ENCODE data around the gene RGS19. TPM values are rescaled to one million over a fixed set of nuclear protein-coding genes. Genes with fewer than 3 reads are reported as not detected.

RGS19 gene
- total and polyA plus RNA-seq, 2 of the 8 experiments (the other 6 are each of a cell fraction or from before 2014, with no cell fraction given) = 12.7 to 16.8 TPM

- TF ChIP-seq CHD7 (IDR thresholded peaks at IDR 0.05; ENCODE audit: insufficient replicate concordance, low read length) = no peak
- no peak for TF ChIP-seq CBX8 (IDR thresholded peaks at IDR 0.05; ENCODE audit: borderline replicate concordance, low read depth, low read length)
- TF ChIP-seq GABPA (IDR thresholded peaks at IDR 0.05; ENCODE audit: borderline replicate concordance, insufficient read depth, low read length) = no peak
- TF ChIP-seq GTF2F1 (IDR thresholded peaks at IDR 0.05; ENCODE audit: borderline replicate concordance, low read depth, low read length) = no peak
- no peak for TF ChIP-seq SIX5 (IDR thresholded peaks at IDR 0.05; ENCODE audit: low read depth, low read length)
- TF ChIP-seq TBP (IDR thresholded peaks at IDR 0.05; ENCODE audit: low read depth, low read length) = no peak
- no peak for TF ChIP-seq POLR2A (IDR thresholded peaks at IDR 0.05; ENCODE audit: control extremely low read depth in 1 of 2, low read depth in 2 of 2, low read length in 2 of 2)
- no peak for TF ChIP-seq SRF (IDR thresholded peaks at IDR 0.05; ENCODE audit: low read depth, low read length)
- TF ChIP-seq EZH2 (IDR thresholded peaks at IDR 0.05; ENCODE audit: low read depth, low read length, severe bottlenecking) = no peak
Measured at GRCh38 chr20:64091770-64092169, 12.5 kb upstream of the RGS19 start (continued).
